AG04449 (cell line): Measurements from ENCODE around the gene GALNT6.

ENCODE experiments used
- CTCF ChIA-PET: fragments of 350-600 bp; formaldehyde crosslinking; extraction: SDS; loops from one replicate; lab custom pipeline; 2021; ENCODE audit warnings: antibody characterized with exemption; lab: Yijun Ruan, JAX
- POLR2A ChIA-PET: fragments of 400-600, 350-600 bp; formaldehyde crosslinking; extraction: SDS; loops from one replicate; lab custom pipeline; 2020; ENCODE audit warnings: antibody characterized with exemption, inconsistent platforms; lab: Yijun Ruan, JAX
- DNase-seq: peaks from one replicate; pipeline ENCODE4 v3.0.0-alpha.2; 2010; ENCODE audit warnings: low read depth, low spot score
- H3K4me3 ChIP-seq: 2 replicates; pipeline ENCODE4 v1.5.1; 2011; ENCODE audit warnings: low read depth, mild to moderate bottlenecking, control low read depth, low read length
- TF ChIP-seq, protein P1 (sequence below): IDR thresholded peaks from one replicate; pipeline ENCODE4 v1.5.1; 2011; ENCODE audit warnings: mild to moderate bottlenecking, moderate library complexity, low read length, control low read depth, inconsistent platforms; ENCODE audit not compliant: insufficient read depth; ENCODE audit errors: missing control alignments

The GALNT6 gene

DNA sequence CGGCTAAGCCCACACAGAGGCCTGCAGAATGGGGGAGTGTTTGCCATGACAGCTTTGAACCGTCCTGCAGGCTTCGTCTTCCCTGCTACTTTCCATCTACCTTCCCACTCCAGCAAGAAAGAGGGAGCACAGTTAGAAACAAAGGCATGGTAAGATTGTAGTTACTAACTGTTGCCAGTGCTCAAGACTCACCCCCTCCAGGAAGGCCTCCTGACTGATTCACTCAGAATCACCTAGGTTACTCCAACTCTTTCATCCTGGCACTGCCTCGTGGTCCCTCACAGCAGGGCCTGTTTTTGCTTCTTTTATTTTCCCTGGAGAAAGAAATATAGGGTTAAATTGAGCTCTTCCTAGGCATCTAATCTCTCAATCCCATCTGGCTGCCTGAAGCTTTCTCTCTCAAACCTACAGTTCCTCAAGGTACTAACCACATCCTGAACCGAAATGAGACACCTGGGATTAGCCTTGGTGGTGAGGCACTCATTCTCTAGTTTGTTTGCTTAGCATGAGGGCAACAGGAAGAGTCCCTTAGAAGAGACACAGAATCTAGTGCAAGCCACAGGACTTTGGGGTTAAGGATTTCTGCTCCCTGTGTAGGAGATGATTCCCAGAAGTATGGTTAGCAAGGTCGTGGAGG is 7.8 kb downstream of the GALNT6 start:
- CTCF ChIA-PET: interaction anchor here (1.2 to 2.1 kb wide), 2 partner anchors 9 to 11 kb away, joined by 3 to 6 read pairs; no protein-coding TSS in a partner anchor
- H3K4me3 ChIP-seq: no peak overlapping the region
- no peak for DNase-seq
- TF ChIP-seq, protein P1, sequence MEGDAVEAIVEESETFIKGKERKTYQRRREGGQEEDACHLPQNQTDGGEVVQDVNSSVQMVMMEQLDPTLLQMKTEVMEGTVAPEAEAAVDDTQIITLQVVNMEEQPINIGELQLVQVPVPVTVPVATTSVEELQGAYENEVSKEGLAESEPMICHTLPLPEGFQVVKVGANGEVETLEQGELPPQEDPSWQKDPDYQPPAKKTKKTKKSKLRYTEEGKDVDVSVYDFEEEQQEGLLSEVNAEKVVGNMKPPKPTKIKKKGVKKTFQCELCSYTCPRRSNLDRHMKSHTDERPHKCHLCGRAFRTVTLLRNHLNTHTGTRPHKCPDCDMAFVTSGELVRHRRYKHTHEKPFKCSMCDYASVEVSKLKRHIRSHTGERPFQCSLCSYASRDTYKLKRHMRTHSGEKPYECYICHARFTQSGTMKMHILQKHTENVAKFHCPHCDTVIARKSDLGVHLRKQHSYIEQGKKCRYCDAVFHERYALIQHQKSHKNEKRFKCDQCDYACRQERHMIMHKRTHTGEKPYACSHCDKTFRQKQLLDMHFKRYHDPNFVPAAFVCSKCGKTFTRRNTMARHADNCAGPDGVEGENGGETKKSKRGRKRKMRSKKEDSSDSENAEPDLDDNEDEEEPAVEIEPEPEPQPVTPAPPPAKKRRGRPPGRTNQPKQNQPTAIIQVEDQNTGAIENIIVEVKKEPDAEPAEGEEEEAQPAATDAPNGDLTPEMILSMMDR: no peak
- POLR2A ChIA-PET: no interaction called here

DNA sequence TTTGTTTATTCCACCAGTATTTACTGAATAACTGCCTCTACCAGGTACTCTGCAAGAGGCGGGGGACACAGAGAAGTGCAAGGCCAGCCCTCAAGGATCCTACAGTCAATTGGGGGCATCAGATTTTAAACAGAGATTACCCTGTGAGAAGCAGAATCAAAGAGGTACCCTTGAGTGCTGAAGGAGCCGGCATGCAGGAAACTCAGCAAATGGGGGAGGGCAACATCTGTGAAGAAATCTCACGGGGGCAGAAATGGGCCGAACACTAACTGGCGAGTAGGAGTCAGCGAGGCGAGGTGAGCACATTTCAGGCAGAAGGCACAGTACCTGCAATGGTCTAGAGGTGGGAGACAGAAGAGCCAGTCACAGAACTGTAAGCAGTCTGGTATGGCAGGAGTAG is 9.0 kb downstream of the GALNT6 start:
- no peak for DNase-seq
- ChIA-PET POLR2A (interaction anchor here (0.6 kb wide), 1 partner anchor 11 kb away, joined by 4 read pairs; no protein-coding TSS in a partner anchor), CTCF (interaction anchor here (1.0 to 2.1 kb wide), 2 partner anchors 10 to 11 kb away, joined by 4 to 6 read pairs; no protein-coding TSS in a partner anchor)
- H3K4me3 ChIP-seq: no peak overlapping the region
- TF ChIP-seq, protein P1: no peak

DNA sequence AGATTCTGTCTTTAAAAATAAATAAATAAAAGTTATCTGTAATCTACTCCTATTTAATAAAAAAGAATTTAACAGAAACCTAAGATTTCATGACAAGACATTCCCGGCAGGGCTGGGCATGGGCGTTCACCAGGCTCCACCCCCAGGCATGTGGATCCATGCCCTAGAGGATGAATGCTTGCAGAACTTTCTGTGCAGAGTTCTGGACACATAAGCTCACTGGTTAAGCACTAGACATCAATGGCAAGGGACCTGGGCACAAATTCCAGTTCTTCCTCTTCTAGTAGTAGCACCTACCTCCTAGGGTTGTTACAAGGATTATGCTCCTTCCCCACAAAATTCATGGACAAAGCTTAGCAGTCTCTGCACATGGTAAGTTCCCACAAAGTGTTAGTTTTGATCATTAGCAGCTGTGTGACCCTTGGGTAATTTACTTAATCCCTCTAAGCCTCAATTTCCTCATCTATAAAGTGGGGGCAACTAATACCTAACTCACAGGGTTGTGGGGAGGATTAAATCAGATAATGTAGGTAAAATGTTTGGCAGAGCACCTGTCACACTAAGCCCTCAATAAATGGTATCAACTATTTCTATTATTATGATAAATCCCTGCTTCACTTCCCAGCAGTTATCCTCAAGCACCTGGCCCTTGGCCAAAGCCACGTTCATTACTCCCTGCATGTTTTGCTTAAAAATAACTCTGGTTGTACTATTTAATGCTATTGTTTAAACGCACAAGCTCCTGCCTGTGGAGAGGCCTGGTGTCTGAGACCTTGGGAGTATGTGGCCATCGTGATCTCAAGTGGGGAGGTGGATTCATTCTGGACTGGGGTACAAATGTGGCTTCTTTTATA is 9.8 kb downstream of the GALNT6 start:
- DNase-seq: no peak
- no peak overlapping the region for H3K4me3 ChIP-seq
- TF ChIP-seq, protein P1: no peak
- ChIA-PET CTCF (interaction anchor here (1.0 to 2.1 kb wide), 4 partner anchors 8 to 12 kb away, joined by 3 to 6 read pairs (median 5); no protein-coding TSS in a partner anchor), POLR2A (interaction anchor here (0.6 kb wide), 2 partner anchors 10 to 55 kb away, joined by 3 to 4 read pairs; no protein-coding TSS in a partner anchor)

DNA sequence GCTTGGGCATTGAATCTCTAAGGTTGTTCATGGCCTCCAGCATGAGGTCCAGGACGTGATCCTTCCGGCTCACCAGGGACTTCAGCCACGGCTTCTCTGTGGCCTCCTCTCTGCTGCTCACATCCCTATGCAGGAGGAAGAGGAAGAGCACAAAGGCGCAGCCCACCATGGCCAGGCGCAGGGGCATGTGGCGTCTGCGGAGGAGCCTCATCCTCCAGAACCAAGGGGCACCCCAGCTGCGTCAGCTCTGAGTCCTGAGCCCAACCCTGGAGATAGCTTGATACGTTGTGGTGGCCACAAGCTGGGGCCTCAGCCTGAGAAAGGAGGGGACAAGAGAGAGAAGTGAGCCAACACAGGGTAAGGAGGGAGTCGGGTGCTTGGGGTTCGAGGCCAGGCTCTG is 11.6 kb downstream of the GALNT6 start:
- CTCF ChIA-PET: no interaction called here
- no peak overlapping the region for H3K4me3 ChIP-seq

DNA sequence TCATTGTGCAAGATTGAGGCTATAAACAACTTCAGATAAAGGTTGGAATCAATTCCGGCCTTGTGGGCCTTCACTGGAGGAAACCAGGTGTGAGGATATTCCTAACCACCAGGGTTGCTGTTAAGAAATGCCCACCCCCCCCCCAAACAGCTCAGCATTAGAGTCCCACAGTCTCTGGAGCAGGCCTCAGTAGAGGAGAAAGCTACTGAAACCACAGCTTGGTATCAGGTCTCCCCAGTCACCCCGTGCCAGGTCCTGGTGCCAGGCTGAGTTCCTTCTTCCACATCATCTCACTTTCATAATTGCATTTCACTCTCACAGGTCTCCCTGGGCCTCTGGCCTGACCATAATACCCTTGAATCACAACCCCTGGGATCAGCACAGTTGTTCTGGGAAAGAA is 12.5 kb downstream of the GALNT6 start:
- H3K4me3 ChIP-seq: no peak overlapping the region
- no peak for DNase-seq
- CTCF ChIA-PET: interaction anchor here (1.2 kb wide), 1 partner anchor 9 kb away, joined by 3 read pairs; no protein-coding TSS in a partner anchor
- POLR2A ChIA-PET: no interaction called here
- TF ChIP-seq, protein P1: no peak

More for the DNA sequence above, 11.6 kb downstream of the GALNT6 start:
- POLR2A ChIA-PET: no interaction called here
- DNase-seq: no peak
- TF ChIP-seq, protein P1: no peak
